ENCODE data around the gene IFNGR2. TPM values are rescaled to one million over a fixed set of nuclear protein-coding genes. Genes with fewer than 3 reads are reported as not detected.

Gene IFNGR2
- total and polyA plus RNA-seq, 2 donors (not counting 3 experiments of a cell fraction or from before 2014, with no cell fraction given), result 44.2 to 46.1 TPM

DNA sequence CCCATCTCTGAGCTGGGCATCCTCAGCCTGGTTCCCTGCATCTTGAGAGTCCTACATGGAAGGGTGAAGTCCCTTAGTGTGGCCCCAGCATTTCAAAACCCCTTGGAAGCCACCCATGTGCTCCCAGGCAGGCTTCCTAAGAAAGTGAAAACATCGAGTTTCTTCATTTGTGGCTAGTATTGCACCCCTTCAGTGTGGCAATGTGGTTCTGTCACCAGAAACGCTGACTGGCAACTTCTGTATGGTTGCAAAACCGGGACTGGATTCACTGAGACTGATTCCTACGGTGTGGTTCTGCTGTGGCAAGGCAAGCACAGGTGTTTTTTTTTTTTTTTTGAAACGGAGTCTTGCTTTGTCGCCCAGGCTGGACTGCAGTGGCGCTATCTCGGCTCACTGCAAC is 9.0 kb upstream of the IFNGR2 start:
- TF ChIP-seq FOS (IDR thresholded peaks at IDR 0.05; ENCODE audit: borderline replicate concordance, insufficient read depth, low read length) (no peak), JUN (IDR thresholded peaks at IDR 0.05; ENCODE audit: borderline replicate concordance, insufficient read depth, insufficient read length, low read depth) (no peak), POLR2A (IDR thresholded peaks at IDR 0.05; ENCODE audit: low read depth, low read length) (no peak), MYC (IDR thresholded peaks at IDR 0.05; ENCODE audit: low read depth, low read length) (no peak), GATA2 (IDR thresholded peaks at IDR 0.05; ENCODE audit: insufficient read depth, insufficient read length, low read depth, low read length) (no peak)
- TF ChIP-seq, protein P1, sequence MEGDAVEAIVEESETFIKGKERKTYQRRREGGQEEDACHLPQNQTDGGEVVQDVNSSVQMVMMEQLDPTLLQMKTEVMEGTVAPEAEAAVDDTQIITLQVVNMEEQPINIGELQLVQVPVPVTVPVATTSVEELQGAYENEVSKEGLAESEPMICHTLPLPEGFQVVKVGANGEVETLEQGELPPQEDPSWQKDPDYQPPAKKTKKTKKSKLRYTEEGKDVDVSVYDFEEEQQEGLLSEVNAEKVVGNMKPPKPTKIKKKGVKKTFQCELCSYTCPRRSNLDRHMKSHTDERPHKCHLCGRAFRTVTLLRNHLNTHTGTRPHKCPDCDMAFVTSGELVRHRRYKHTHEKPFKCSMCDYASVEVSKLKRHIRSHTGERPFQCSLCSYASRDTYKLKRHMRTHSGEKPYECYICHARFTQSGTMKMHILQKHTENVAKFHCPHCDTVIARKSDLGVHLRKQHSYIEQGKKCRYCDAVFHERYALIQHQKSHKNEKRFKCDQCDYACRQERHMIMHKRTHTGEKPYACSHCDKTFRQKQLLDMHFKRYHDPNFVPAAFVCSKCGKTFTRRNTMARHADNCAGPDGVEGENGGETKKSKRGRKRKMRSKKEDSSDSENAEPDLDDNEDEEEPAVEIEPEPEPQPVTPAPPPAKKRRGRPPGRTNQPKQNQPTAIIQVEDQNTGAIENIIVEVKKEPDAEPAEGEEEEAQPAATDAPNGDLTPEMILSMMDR (IDR thresholded peaks at IDR 0.05; ENCODE audit: extremely low read depth in 1 of 2, insufficient read depth in 1 of 2, low read depth in 1 of 2, low read length in 2 of 2), result no peak
- TF ChIP-seq, protein P2, sequence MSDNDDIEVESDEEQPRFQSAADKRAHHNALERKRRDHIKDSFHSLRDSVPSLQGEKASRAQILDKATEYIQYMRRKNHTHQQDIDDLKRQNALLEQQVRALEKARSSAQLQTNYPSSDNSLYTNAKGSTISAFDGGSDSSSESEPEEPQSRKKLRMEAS (IDR thresholded peaks at IDR 0.05; ENCODE audit: insufficient read depth, insufficient read length), result no peak
- Histone ChIP-seq H3K9ac (replicated peaks; ENCODE audit: extremely low read depth, insufficient read depth, low read length) (no peak overlapping the region), H3K9me1 (replicated peaks; ENCODE audit: control insufficient read depth, extremely low read depth, insufficient read depth, low read length) (no peaks in the 10 kb centered on the region), H3K79me2 (ENCODE audit: control insufficient read depth, insufficient read depth, low read length) (no peaks in the 10 kb centered on the region), H3K4me2 (ENCODE audit: insufficient read depth, low read length) (no peak overlapping the region), H2AFZ (ENCODE audit: low read depth, low read length) (no peak overlapping the region), H3K9me3 (replicated peaks; ENCODE audit: control insufficient read depth, insufficient read depth, low read length) (no peaks in the 10 kb centered on the region), H4K20me1 (replicated peaks; ENCODE audit: control insufficient read depth, extremely low read depth, insufficient read depth, low read length) (no peaks in the 10 kb centered on the region), H3K4me3 (replicated peaks in 1 of 3; ENCODE audit: insufficient read depth in 1 of 3, low read depth in 1 of 3, low read length in 3 of 3) (no peak overlapping the region), H3K4me1 (ENCODE audit: control insufficient read depth, extremely low read depth, insufficient read depth, low read length) (no peaks in the 10 kb centered on the region), H3K27me3 (ENCODE audit: control insufficient read depth in 2 of 2, insufficient read depth in 2 of 2, low read length in 2 of 2) (no peaks in the 10 kb centered on the region), H3K27ac (ENCODE audit: insufficient read depth, low read depth, low read length) (no peak overlapping the region), H3K36me3 (ENCODE audit: control insufficient read depth in 2 of 2, extremely low read depth in 1 of 2, insufficient read depth in 2 of 2, low read length in 2 of 2) (no peaks in the 10 kb centered on the region)
- DNase-seq (ENCODE audit: low read depth, low spot score) (no peak), FAIRE-seq (no peak)
- dilution Hi-C loops (cut with MboI; ENCODE audit: extremely low pct_ligation_motif_present, low sequenced_read_pairs), result no loop called here
- intact Hi-C loops (cut with micrococcal nuclease), result no loop called here
- no TSS peak for BruUV-seq (replicated peaks)
- ChIA-PET CTCF (interaction anchor here (1.0 kb wide), 1 partner anchor 46 kb away, joined by 3 read pairs; no protein-coding TSS in a partner anchor), POLR2A (no interaction called here)

All from endothelial cell of umbilical vein (primary cell).